GM19238 (cell line): ENCODE data around the gene HAPLN2.
"Not testable (repeated sequence)": the region's sequence is repeated elsewhere in the genome, so short reads cannot be mapped to it uniquely, and the experiment has no call there.

ENCODE experiments used
- DNase-seq: peaks from one replicate; pipeline ENCODE4 v3.0.0; 2011; ENCODE audit warnings: low spot score; ENCODE audit not compliant: insufficient read length

Gene HAPLN2

GRCh38 chr1:156616463-156616862, 2.8 kb upstream of the HAPLN2 start:
- DNase-seq: no peak

- no peak for DNase-seq
Measured at GRCh38 chr1:156619582-156619955, 354 bp downstream of the HAPLN2 start.

DNA sequence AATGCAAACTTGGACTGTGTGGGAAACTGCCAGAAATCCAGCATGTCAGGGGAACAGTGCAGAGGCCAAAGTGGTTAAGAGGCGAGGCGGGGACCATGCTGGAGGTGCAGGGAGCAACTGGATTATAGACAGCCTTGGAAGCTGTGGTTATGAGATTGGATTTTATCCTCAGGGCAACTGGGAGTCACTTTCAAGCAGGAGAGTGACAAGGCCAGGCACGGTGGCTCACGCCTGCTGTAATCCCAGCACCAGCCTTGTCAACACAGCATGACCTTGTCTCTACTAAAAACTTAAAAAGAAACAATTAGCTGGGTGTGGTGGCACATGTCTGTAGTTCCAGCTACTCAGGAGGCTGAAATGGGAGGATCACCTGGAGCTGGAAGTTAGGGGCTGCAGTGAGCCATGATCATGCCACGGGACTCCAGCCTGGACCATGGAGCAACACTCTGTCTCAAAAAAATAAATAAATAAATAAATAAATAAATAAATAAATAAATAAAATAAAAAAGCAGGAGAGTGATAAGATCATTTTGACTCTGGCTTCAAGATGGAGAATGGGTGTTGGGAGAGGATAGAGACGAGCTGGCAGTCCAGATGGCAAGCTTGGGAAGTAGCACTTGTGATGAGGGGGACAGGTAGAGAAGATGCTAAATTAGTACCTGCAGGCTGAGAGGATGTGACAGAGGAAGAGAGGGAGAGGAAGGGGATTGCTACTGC, 3.5 kb downstream of the HAPLN2 start:
- no peak for DNase-seq

- DNase-seq: no peak
Measured at GRCh38 chr1:156623946-156624813, 5.0 kb downstream of the HAPLN2 start.

- no peak for DNase-seq
Measured at GRCh38 chr1:156624814-156625435, 5.7 kb downstream of the HAPLN2 start.

DNA sequence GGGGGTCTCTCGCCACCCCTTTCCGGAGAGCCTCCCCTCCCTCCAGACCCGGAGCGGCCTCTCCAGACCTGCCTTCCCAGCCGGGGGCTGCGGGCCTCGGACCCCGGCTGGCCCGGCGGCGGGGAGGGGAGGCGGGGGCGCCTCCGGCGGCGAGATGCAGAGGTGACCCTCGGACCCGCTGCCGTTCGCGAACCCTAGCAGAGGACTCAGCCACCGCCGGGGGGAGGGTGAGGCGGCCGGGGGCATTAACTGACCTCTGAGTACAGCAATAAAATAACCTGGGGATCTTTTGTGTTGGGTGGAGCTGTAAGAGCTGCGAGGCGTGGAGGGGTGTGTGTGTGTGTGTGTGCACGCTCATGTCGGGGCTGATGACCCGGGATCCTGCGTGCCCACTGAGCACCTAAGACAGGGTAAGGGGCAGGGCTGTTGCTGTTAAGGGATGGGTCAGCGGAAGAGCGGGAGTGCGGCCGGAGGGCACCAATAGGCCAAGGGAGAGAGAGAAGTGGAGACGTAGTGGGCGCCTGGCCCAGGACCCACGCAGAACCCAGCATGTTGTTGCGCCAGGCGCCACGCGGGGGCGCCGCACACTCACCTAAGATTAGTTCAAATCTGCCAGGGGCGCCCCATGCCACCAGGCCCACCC, 6.3 kb downstream of the HAPLN2 start:
- no peak for DNase-seq

DNA sequence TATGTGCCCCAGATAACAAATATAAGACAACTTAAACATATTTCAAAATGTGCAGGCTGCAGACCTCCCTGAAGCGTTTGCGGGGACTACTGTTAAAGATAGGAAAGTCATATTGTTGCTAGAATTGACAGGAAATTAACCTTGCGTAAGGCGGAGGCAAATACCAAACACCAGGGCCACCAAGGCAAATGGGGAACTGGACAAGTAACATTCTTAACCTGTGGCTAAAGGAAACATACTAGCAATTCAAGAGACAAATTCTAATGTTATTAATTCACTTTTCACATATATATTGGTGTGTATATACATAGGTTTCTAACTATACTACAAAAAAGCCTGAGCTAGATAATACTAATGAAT, 6.8 kb downstream of the HAPLN2 start:
- no peak for DNase-seq

DNA sequence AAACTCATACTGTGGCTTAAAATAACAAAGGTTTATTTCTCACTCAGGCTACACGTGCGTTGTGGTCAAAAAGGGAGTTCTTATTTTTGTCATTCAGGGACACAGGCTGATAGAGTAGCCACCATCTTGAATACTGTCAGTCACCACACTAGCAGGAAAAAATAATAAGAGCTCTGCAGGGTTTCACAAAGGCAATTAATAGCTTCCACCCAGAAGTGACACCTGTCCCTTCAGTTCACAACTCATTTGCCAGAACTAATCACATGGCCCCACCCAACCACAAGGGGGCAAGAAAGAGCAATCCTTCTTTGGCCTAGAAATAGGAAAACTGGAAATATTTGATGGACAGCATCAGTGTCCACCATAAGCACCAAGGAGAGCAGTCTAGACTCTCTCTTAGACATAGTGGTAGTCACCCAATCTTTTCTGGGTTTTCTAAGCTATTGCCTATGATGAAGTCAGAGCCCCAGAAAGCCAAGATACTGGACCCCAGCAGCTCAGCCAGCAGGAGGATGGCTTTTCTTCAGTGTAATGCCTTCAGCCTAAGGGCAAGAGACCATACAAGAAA, 8.2 kb downstream of the HAPLN2 start:
- DNase-seq: no peak

- no peak for DNase-seq
Measured at GRCh38 chr1:156629823-156630449, 10.7 kb downstream of the HAPLN2 start.

- not testable (repeated sequence) for DNase-seq
Measured at GRCh38 chr1:156631152-156631551, 11.9 kb downstream of the HAPLN2 start.

DNA sequence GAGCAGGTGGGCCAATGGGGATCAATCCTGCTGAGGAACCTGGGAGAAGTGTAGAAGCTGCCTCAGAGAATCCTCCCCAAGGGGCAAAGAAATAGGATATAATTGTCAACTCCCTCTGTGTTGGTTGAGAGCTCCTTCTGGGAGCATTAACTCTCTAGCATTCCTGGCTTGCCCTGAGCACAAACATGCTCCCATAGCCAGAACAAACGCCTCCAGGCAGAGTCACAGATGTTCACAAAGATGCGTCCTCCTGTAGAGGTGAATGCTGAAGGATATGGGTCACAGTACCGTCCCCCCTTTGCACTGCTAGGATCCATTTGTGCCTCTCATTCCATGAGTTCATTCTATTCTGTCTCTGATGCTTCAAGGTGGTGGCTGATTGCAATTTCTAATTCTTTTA, 13.1 kb downstream of the HAPLN2 start:
- DNase-seq: no peak

GRCh38 chr1:156638189-156638985, 19.2 kb downstream of the HAPLN2 start:
- no peak for DNase-seq

GRCh38 chr1:156639601-156640101, 20.4 kb downstream of the HAPLN2 start:
- no peak for DNase-seq

DNA sequence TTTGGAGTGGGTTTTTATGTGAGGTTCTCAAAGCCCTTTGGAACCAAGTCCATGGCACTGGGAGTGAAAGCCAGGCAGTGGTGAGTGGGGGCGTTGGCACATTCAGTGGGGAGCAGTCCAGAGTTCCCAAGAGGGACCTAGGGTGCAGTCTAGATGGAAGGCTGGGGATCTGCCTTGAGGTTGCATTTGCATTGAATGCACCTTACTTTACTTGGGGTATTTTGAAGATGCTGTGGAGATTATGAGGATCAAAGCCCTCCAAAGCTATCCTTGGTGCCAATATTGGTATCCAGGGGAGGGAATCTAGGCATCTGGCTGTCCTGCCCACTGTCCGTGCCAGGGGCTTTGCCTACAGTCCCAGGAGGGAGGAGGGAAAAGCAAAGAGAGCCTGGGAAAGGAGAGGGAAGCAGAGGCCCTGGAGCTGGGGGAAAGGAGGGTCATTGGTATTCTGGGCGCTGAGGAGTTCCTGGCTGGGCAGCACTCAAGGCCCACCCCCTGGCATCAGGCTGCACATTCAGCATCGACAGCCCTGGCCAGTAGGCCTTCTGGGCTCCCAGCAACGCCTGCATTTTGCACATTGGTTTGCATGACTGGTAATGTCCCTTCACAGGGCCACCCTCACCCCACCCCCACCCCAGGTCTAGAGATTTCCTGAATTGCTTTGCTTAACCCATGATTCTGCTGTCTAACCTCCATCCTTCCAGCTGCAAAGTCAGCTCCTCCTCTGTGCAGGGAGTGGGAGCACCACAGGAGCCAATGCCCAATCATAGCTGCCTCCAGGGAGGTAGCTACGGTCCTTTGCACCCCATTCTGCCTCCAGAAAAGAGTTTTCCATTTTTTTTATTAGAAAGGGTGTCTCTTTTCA, 21.9 kb downstream of the HAPLN2 start:
- DNase-seq: no peak

GRCh38 chr1:156641761-156642264, 22.6 kb downstream of the HAPLN2 start, which contains the start of gene BCAN:
Gene BCAN (plus strand): TSS chr1:156642117. CDS start chr1:156646055, 3,938 bp downstream.
- DNase-seq: no peak

- DNase-seq: no peak
Measured at GRCh38 chr1:156642265-156643048, 23.2 kb downstream of the HAPLN2 start.

GRCh38 chr1:156643049-156643777, 24.0 kb downstream of the HAPLN2 start:
- DNase-seq: no peak
